ENCODE results near the gene FLT3.
"Not testable (repeated sequence)": the region's sequence is repeated elsewhere in the genome, so short reads cannot be mapped to it uniquely, and the experiment has no call there.

Gene FLT3

GRCh38 chr13:28100150-28101121, at the start of gene FLT3:
FLT3 (minus strand) TSS chr13:28100576; CDS start chr13:28100510, 66 bp downstream.
- Histone ChIP-seq H3K9me3 (ENCODE audit: severe bottlenecking) (peaks cover 6% of the 10 kb centered on the region), H3K27ac (no peak within 1 kb of the TSS), H3K4me3 (ENCODE audit: low read depth, low read length) (peak within 1 kb of the TSS; percentile 56), H3K27me3 (ENCODE audit: insufficient read depth, low read depth, severe bottlenecking) (peaks cover 77% of the 10 kb centered on the region), H3K36me3 (no peaks in the 10 kb centered on the region)
- no peak for TF ChIP-seq CTCF (IDR thresholded peaks at IDR 0.05; ENCODE audit: low read depth, low read length)
- DNase-seq: peak; percentile 70

GRCh38 chr13:28147495-28147894, 47.1 kb upstream of the FLT3 start:
- no peak overlapping the region for H3K27ac ChIP-seq
- no peaks in the 10 kb centered on the region for H3K27me3 ChIP-seq (ENCODE audit: insufficient read depth, low read depth, severe bottlenecking)
- H3K36me3 ChIP-seq: no peaks in the 10 kb centered on the region
- no peak for TF ChIP-seq CTCF (IDR thresholded peaks at IDR 0.05; ENCODE audit: low read depth, low read length)
- no peaks in the 10 kb centered on the region for H3K9me3 ChIP-seq (ENCODE audit: severe bottlenecking)
- H3K4me3 ChIP-seq (ENCODE audit: low read depth, low read length): no peak overlapping the region
- DNase-seq: no peak

GRCh38 chr13:28145049-28145448, 44.7 kb upstream of the FLT3 start:
- TF ChIP-seq CTCF (IDR thresholded peaks at IDR 0.05; ENCODE audit: low read depth, low read length): no peak
- Histone ChIP-seq H3K27ac (no peak overlapping the region), H3K36me3 (no peaks in the 10 kb centered on the region), H3K27me3 (ENCODE audit: insufficient read depth, low read depth, severe bottlenecking) (no peaks in the 10 kb centered on the region), H3K9me3 (ENCODE audit: severe bottlenecking) (no peaks in the 10 kb centered on the region), H3K4me3 (ENCODE audit: low read depth, low read length) (no peak overlapping the region)
- no peak for DNase-seq

- H3K36me3 ChIP-seq; H3K27me3 ChIP-seq (ENCODE audit: insufficient read depth, low read depth, severe bottlenecking); H3K4me3 ChIP-seq (ENCODE audit: low read depth, low read length); H3K9me3 ChIP-seq (ENCODE audit: severe bottlenecking); H3K27ac ChIP-seq: not testable (repeated sequence)
- peak; percentile 50 for DNase-seq
Measured at GRCh38 chr13:28141542-28141941, 41.2 kb upstream of the FLT3 start.

GRCh38 chr13:28140433-28141125, 40.2 kb upstream of the FLT3 start:
- no peaks in the 10 kb centered on the region for H3K27me3 ChIP-seq (ENCODE audit: insufficient read depth, low read depth, severe bottlenecking)
- peak; percentile 26 for DNase-seq
- no peak for TF ChIP-seq CTCF (IDR thresholded peaks at IDR 0.05; ENCODE audit: low read depth, low read length)
- H3K4me3 ChIP-seq (ENCODE audit: low read depth, low read length): peak overlapping the region; percentile 75
- H3K36me3 ChIP-seq: peaks cover 8% of the 10 kb centered on the region; the same call in 1 of the 2 replicates
- H3K27ac ChIP-seq: no peak overlapping the region; the same call in 1 of the 2 replicates
- no peaks in the 10 kb centered on the region for H3K9me3 ChIP-seq (ENCODE audit: severe bottlenecking)

Measured in WERI-Rb-1 (cell line).